ENCODE results near the gene KCNQ1. TPM values are rescaled to one million over a fixed set of nuclear protein-coding genes. Genes with fewer than 3 reads are reported as not detected.

KCNQ1 gene
- total and polyA plus RNA-seq, 9 of the 15 experiments (the other 6 are each of a cell fraction or from before 2014, with no cell fraction given), result 0.44 TPM; not detected in 8

DNA sequence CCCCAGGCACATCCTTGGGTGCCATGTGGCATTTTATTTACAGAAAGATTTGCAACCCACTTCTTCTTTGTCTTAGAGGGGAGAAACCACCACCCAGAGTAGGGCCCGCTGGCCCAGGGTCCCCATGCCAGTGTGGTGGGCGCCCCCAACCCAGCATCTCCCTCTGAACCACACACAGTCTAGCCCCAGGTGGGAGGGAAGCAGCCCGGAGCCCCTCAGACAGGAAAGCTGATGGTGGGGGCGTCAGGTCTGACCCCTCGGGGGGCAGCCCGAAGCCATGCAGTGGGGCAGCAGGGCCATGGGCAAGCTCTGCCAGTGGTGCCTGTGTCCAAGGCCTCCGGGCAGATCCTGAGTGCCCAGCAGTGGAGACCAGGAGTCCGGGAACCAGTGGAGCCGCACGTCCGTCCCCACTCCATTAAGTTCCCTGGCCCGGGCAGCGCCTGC lies 12.2 kb upstream of the KCNQ1 start (continued):
- TF ChIP-seq ZNF143 (CRISPR knock-in tag; IDR thresholded peaks at IDR 0.05) (no peak), MEF2D (tag; conservative IDR thresholded peaks at IDR 0.05; ENCODE audit: low read depth) (no peak), KAT8 (IDR thresholded peaks at IDR 0.05; ENCODE audit: low read depth) (no peak), NR1H2 (CRISPR knock-in tag; IDR thresholded peaks at IDR 0.05) (no peak)
- TF ChIP-seq, protein P1, sequence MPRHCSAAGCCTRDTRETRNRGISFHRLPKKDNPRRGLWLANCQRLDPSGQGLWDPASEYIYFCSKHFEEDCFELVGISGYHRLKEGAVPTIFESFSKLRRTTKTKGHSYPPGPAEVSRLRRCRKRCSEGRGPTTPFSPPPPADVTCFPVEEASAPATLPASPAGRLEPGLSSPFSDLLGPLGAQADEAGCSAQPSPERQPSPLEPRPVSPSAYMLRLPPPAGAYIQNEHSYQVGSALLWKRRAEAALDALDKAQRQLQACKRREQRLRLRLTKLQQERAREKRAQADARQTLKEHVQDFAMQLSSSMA (CRISPR knock-in tag; IDR thresholded peaks at IDR 0.05), result no peak

DNA sequence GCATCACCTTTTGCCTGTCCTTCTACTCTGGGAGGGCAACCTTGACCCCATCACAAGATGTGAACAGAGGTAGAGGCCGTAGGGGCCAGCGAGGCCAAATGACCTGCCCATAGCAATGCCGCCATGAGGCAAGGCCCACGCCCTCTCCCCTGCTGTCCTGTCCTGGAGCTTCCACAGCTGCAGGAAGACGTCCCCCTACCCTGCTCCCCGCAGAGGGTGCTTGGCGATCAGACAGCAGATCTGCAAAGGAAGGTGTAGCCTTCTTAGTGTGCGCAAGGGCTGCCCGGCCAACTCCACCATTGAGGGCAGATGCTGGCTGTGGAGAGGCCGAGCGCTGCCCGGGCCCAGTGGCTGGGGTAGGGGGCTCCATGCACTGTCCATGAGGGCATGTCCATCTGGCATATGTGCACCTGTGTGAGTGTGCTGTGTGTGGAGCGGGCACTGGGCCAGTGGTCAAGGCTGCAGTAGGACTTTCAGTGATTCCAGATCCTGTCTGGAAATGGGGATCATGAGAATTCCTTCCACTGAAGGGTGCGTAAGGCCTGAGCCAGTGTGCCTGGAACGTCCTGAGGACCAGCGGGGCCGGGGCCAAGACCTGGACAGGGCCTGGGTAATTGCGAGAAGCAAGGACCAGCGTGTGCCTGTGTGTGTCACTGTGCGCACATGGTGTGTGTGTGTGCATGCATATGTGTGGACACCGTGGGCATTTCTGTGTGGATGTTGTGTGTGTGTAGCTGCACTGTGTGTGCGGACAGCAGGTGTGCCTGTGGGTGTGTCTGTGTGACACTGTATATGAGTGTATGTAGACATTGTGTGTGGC lies 11.5 kb upstream of the KCNQ1 start:
- Histone ChIP-seq H3K36me3 (ENCODE audit: control insufficient read depth, insufficient read depth, low read length) (no peaks in the 10 kb centered on the region), H3K27ac (ENCODE audit: extremely low read depth, low read depth, low read length) (no peak overlapping the region), H3K9me3 (replicated peaks; ENCODE audit: control insufficient read depth, insufficient read depth, low read depth, low read length) (peaks cover 6% of the 10 kb centered on the region; the same call in 1 of the 2 replicates), H3K27me3 (ENCODE audit: control insufficient read depth in 2 of 2, insufficient read depth in 2 of 2, low read length in 2 of 2) (peaks cover 2 to 53% of the 10 kb centered on the region in 2 experiments; a peak in 4 of 5 replicates), H3K9me1 (ENCODE audit: control insufficient read depth, insufficient read depth, low read length) (peaks cover 2% of the 10 kb centered on the region), H3K4me2 (ENCODE audit: insufficient read depth, low read length) (no peak overlapping the region), H3K4me3 (no peak overlapping the region), H3K79me2 (ENCODE audit: control insufficient read depth, insufficient read depth, low read length) (no peaks in the 10 kb centered on the region), H2AFZ (ENCODE audit: low read depth, low read length) (no peak overlapping the region), H3K4me1 (replicated peaks in 1 of 2; ENCODE audit: control insufficient read depth in 2 of 2, insufficient read depth in 2 of 2, low read length in 2 of 2) (peaks cover 0 to 3% of the 10 kb centered on the region in 2 experiments; a peak in 1 of 5 replicates), H3K9ac (ENCODE audit: insufficient read depth in 1 of 2, low read depth in 2 of 2, low read length in 2 of 2) (no peak overlapping the region), H4K20me1 (replicated peaks; ENCODE audit: control insufficient read depth, insufficient read depth, low read length) (peaks cover 4% of the 10 kb centered on the region; the same call in 1 of the 2 replicates)
- no peak for DNase-seq (ENCODE audit: extremely low read depth in 1 of 4, low spot score in 3 of 4)
- ChIA-PET POLR2A (no interaction called here), CTCF (ENCODE audit: low intra/inter-chr PET ratio) (no interaction called here)
- BruUV-seq (replicated peaks), result no TSS peak
- 12% methylated on average over 22 of the region's 22 CpGs for WGBS (ENCODE audit: insufficient coverage, low coverage, missing lambda C conversion rate)
- intact Hi-C loops (cut with micrococcal nuclease), result no loop called here
- in situ Hi-C loops (cut with MboI), result no loop called here
- ATAC-seq, result no peak
- FAIRE-seq, result no peak
- no peak for TF ChIP-seq ZNF384 (IDR thresholded peaks at IDR 0.05; ENCODE audit: low read depth, low read length)
- no peak for TF ChIP-seq KLF16 (IDR thresholded peaks at IDR 0.05)
- no peak for TF ChIP-seq RBM17 (IDR thresholded peaks at IDR 0.05; ENCODE audit: borderline replicate concordance, low read depth, low read length)
- TF ChIP-seq ZNF551 (CRISPR knock-in tag; IDR thresholded peaks at IDR 0.05), result no peak
- no peak for TF ChIP-seq ZNF717 (CRISPR knock-in tag; IDR thresholded peaks at IDR 0.05)
- TF ChIP-seq GABPB2 (CRISPR knock-in tag; conservative IDR thresholded peaks at IDR 0.05), result no peak
- no peak for TF ChIP-seq POLR2AphosphoS5 (IDR thresholded peaks at IDR 0.05; ENCODE audit: control insufficient read depth, insufficient read depth, low read depth, low read length)
- TF ChIP-seq, protein P2, sequence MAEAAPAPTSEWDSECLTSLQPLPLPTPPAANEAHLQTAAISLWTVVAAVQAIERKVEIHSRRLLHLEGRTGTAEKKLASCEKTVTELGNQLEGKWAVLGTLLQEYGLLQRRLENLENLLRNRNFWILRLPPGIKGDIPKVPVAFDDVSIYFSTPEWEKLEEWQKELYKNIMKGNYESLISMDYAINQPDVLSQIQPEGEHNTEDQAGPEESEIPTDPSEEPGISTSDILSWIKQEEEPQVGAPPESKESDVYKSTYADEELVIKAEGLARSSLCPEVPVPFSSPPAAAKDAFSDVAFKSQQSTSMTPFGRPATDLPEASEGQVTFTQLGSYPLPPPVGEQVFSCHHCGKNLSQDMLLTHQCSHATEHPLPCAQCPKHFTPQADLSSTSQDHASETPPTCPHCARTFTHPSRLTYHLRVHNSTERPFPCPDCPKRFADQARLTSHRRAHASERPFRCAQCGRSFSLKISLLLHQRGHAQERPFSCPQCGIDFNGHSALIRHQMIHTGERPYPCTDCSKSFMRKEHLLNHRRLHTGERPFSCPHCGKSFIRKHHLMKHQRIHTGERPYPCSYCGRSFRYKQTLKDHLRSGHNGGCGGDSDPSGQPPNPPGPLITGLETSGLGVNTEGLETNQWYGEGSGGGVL (CRISPR knock-in tag; IDR thresholded peaks at IDR 0.05), result no peak
- TF ChIP-seq ZNF253 (CRISPR knock-in tag; conservative IDR thresholded peaks at IDR 0.05), result no peak
- no peak for TF ChIP-seq ZNF140 (CRISPR knock-in tag; IDR thresholded peaks at IDR 0.05)
- no peak for TF ChIP-seq TEAD2 (tag; IDR thresholded peaks at IDR 0.05)
- no peak for TF ChIP-seq SP2 (IDR thresholded peaks at IDR 0.05; ENCODE audit: extremely low read depth, low read depth, low read length, poor library complexity, severe bottlenecking)
